ENCODE data around the gene MYADML2.
"Not testable (repeated sequence)": the region's sequence is repeated elsewhere in the genome, so short reads cannot be mapped to it uniquely, and the experiment has no call there.

MYADML2 gene

GRCh38 chr17:81947189-81947588 lies at the start of gene MYADML2:
Gene MYADML2 (minus strand): TSS chr17:81947233. CDS start chr17:81941741, 5,492 bp downstream.
- no peak for DNase-seq (ENCODE audit: low read depth)

GRCh38 chr17:81996232-81996756 lies 49.3 kb upstream of the MYADML2 start:
- no peak for DNase-seq (ENCODE audit: low read depth)

- no peak for DNase-seq (ENCODE audit: low read depth)
Observed at GRCh38 chr17:81995463-81996231, 48.6 kb upstream of the MYADML2 start.

- DNase-seq (ENCODE audit: low read depth), result no peak
Observed at GRCh38 chr17:81994593-81995462, 47.8 kb upstream of the MYADML2 start.

GRCh38 chr17:81993729-81994592 lies 46.9 kb upstream of the MYADML2 start:
- DNase-seq (ENCODE audit: low read depth), result no peak

- DNase-seq (ENCODE audit: low read depth), result no peak
Observed at GRCh38 chr17:81992306-81993102, 45.5 kb upstream of the MYADML2 start.

- DNase-seq (ENCODE audit: low read depth), result no peak
Observed at GRCh38 chr17:81991684-81992305, 44.8 kb upstream of the MYADML2 start.

GRCh38 chr17:81990836-81991683 lies 44.0 kb upstream of the MYADML2 start:
- no peak for DNase-seq (ENCODE audit: low read depth)

GRCh38 chr17:81987161-81987770 lies 40.2 kb upstream of the MYADML2 start:
- no peak for DNase-seq (ENCODE audit: low read depth)

- DNase-seq (ENCODE audit: low read depth), result no peak
Observed at GRCh38 chr17:81986606-81987005, 39.6 kb upstream of the MYADML2 start.

- DNase-seq (ENCODE audit: low read depth), result no peak
Observed at GRCh38 chr17:81984773-81985410, 37.9 kb upstream of the MYADML2 start.

GRCh38 chr17:81983639-81984373 lies 36.8 kb upstream of the MYADML2 start:
- no peak for DNase-seq (ENCODE audit: low read depth)

GRCh38 chr17:81983011-81983638 lies 36.1 kb upstream of the MYADML2 start:
- DNase-seq (ENCODE audit: low read depth), result no peak

GRCh38 chr17:81981511-81981910 lies 34.5 kb upstream of the MYADML2 start:
- DNase-seq (ENCODE audit: low read depth), result not testable (repeated sequence)

- DNase-seq (ENCODE audit: low read depth), result no peak
Observed at GRCh38 chr17:81980707-81981343, 33.8 kb upstream of the MYADML2 start.

GRCh38 chr17:81980122-81980521 lies 33.1 kb upstream of the MYADML2 start:
- no peak for DNase-seq (ENCODE audit: low read depth)

All from stimulated activated CD8-positive, alpha-beta memory T cell treated with anti-CD3 and anti-CD28 coated beads, Interleukin-15, amount 100 ng/mL, for 1 hour (primary cell).